Prostate gland (tissue), 2 donors: ENCODE results near the gene NR4A3. TPM values are rescaled to one million over a fixed set of nuclear protein-coding genes. Genes with fewer than 3 reads are reported as not detected.

Experiments
- DNase-seq: peaks from one replicate; pipeline ENCODE4 v3.0.0-alpha.2; 2019; ENCODE audit warnings: low spot score
- H3K27ac ChIP-seq, 2 donors: fragments of 200-600 bp; sonication (generic); 2 replicates each; pipeline ENCODE4 v1.5.1; 2017 to 2019
- H3K27me3 ChIP-seq: fragments of 200-600 bp; sonication (generic); replicated peaks from 2 replicates; pipeline ENCODE4 v1.5.1; 2019; ENCODE audit not compliant: insufficient read depth
- H3K36me3 ChIP-seq, 2 donors: fragments of 200-600 bp; sonication (generic); 1 replicate in 1 of 2; 2 replicates in 1 of 2; pipeline versions ENCODE4 v1.5.1 to v1.8.1; 2017 to 2019
- H3K4me1 ChIP-seq: fragments of 200-600 bp; sonication (generic); replicated peaks from 2 replicates; pipeline ENCODE4 v1.5.1; 2019
- H3K4me3 ChIP-seq, 2 donors: fragments of 200-600 bp; sonication (generic); 2 replicates each; pipeline ENCODE4 v1.5.1; 2017 to 2019
- H3K9me3 ChIP-seq: fragments of 200-600 bp; sonication (generic); 2 replicates; pipeline ENCODE4 v1.5.1; 2017
- CTCF ChIP-seq, 4 experiments: fragments of 200-600 bp in 2 of 4; fragments of 450-650 bp in 2 of 4; sonication (generic) in 2 of 4; IDR thresholded peaks; 1 replicate in 3 of 4; 2 replicates in 1 of 4; pipeline ENCODE4 v1.5.1; 2016 to 2019; ENCODE audit warnings: antibody characterized with exemption in 4 of 4, mild to moderate bottlenecking in 2 of 4, moderate library complexity in 2 of 4
- POLR2A ChIP-seq: fragments of 450-650 bp; IDR thresholded peaks from one replicate; pipeline ENCODE4 v1.6.1; 2016; ENCODE audit warnings: antibody characterized with exemption, mild to moderate bottlenecking
- POLR2AphosphoS5 ChIP-seq: sonication (generic); formaldehyde crosslinking; IDR thresholded peaks from one replicate; pipeline ENCODE4 v1.6.1; 2017; ENCODE audit warnings: antibody characterized with exemption
- WGBS: methylation state at CpG from one replicate; pipeline ENCODE4 v1.1.5; 2018; 5-methylcytosine and 5-hydroxymethylcytosine counted together
- intact Hi-C: fragments of 100-400 bp; cut with DNase I; formaldehyde crosslinking; loops from one replicate; pipeline ENCODE4 v1.14.2; 2022
- total RNA-seq, 2 donors: library from RNA; depleted of rRNA; stranded (reverse); fragments of >200 nt; gene quantifications; one replicate each; pipeline ENCODE4 v1.1.0, GENCODE V29; 2016

The NR4A3 gene
- total RNA-seq, 2 donors from 2014 or later: 0.64 to 1.1 TPM

DNA sequence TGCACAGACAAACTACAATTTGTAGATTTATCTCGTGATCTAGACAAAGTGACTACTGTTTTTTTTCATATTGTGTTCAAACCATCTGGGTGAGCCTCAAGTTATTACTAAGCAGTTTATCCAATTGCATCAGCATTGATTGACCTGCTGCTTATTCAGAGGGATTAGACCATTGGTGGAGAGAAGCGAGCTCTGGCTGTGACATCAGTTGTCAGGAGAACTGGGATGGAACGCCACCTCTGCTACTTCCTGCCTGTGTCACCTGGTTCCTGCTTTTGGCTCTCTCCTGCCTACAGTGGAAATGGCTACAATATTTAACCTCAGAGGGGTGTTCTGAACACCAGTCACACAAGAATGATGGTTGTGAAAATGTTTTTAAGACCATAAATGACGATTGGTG lies 12.1 kb downstream of the NR4A3 start:
- intact Hi-C loops: no loop called here
- Histone ChIP-seq H3K27ac (no peak overlapping the region), H3K36me3 (no peaks in the 10 kb centered on the region), H3K27me3 (no peaks in the 10 kb centered on the region), H3K4me1 (no peaks in the 10 kb centered on the region), H3K4me3 (no peak overlapping the region), H3K9me3 (no peaks in the 10 kb centered on the region)
- DNase-seq: no peak
- TF ChIP-seq CTCF (IDR thresholded peaks at IDR 0.05) (no peak), POLR2AphosphoS5 (no peak), POLR2A (no peak)
- WGBS: 90% methylated on average over 4 of the region's 4 CpGs

GRCh38 chr9:99834474-99834873 lies 12.8 kb downstream of the NR4A3 start:
- Histone ChIP-seq H3K36me3 (no peaks in the 10 kb centered on the region), H3K4me1 (no peaks in the 10 kb centered on the region), H3K27me3 (no peaks in the 10 kb centered on the region), H3K27ac (no peak overlapping the region), H3K4me3 (no peak overlapping the region), H3K9me3 (no peaks in the 10 kb centered on the region)
- no peak for TF ChIP-seq POLR2AphosphoS5
- TF ChIP-seq POLR2A: no peak
- TF ChIP-seq CTCF (IDR thresholded peaks at IDR 0.05): no peak
- no peak for DNase-seq
- WGBS: 92% methylated on average over 3 of the region's 3 CpGs
- intact Hi-C loops: no loop called here

- intact Hi-C loops: no loop called here
- Histone ChIP-seq H3K27me3 (no peaks in the 10 kb centered on the region), H3K9me3 (no peaks in the 10 kb centered on the region)
Measured at GRCh38 chr9:99835142-99835541, 13.5 kb downstream of the NR4A3 start.

DNA sequence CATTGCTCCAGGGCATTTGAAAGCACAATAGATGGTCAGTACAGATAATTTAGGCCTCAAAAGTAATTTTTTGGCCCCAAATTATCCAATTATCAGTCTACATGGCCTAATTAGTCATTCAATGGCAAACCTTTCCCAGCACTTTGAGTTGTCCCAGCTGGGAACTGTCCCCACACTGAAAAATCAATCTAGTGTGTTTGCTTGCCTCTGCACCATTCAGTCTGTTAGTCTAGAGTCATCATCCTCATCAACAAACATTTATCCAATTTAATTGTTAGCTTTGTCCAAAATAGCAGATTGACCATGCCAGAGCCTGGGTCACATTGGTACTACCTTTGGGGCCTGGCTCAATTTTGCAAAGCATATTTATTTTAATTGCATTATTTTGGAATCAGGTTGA lies 13.9 kb downstream of the NR4A3 start:
- intact Hi-C loops: no loop called here
- H3K4me3 ChIP-seq: no peak overlapping the region
- H3K27ac ChIP-seq: no peak overlapping the region
- no peaks in the 10 kb centered on the region for H3K36me3 ChIP-seq
- TF ChIP-seq CTCF (IDR thresholded peaks at IDR 0.05): no peak
- TF ChIP-seq POLR2AphosphoS5: no peak
- TF ChIP-seq POLR2A: no peak
- H3K27me3 ChIP-seq: no peaks in the 10 kb centered on the region
- no peaks in the 10 kb centered on the region for H3K9me3 ChIP-seq
- no peaks in the 10 kb centered on the region for H3K4me1 ChIP-seq
- DNase-seq: no peak

More at GRCh38 chr9:99835142-99835541, 13.5 kb downstream of the NR4A3 start:
- no peak for TF ChIP-seq POLR2AphosphoS5
- no peak for TF ChIP-seq CTCF (IDR thresholded peaks at IDR 0.05)
- no peak for TF ChIP-seq POLR2A
- Histone ChIP-seq H3K4me3 (no peak overlapping the region), H3K4me1 (no peaks in the 10 kb centered on the region), H3K27ac (no peak overlapping the region), H3K36me3 (no peaks in the 10 kb centered on the region)
- DNase-seq: no peak

DNA sequence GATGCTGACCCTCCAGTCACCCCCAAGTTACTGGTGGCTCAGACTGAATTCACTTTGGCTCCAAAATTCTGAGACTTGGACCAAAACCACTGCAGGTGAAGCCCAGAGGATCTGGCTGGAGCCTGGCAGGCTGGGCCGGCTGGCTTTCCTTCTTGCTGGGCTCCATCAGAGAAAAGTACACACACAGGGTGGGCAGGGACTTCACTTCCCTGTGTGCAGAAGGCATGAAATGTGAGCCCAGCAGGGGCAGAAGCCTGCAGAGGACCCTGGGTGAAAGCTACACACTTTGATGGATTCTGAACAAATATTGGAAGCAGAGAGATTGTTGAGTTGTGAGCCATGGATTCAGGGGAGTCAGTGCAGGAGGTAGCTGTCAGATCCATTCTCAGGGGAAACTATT lies 18.4 kb downstream of the NR4A3 start:
- Histone ChIP-seq H3K27ac (no peak overlapping the region), H3K4me3 (no peak overlapping the region), H3K4me1 (no peaks in the 10 kb centered on the region), H3K9me3 (no peaks in the 10 kb centered on the region), H3K27me3 (no peaks in the 10 kb centered on the region), H3K36me3 (no peaks in the 10 kb centered on the region)
- intact Hi-C loops: no loop called here
- no peak for TF ChIP-seq POLR2A
- no peak for TF ChIP-seq CTCF (IDR thresholded peaks at IDR 0.05)
- TF ChIP-seq POLR2AphosphoS5: no peak
- WGBS: 56% methylated on average over 1 of the region's 1 CpG
- no peak for DNase-seq
